K562 (cell line): ENCODE measurements around the gene LHCGR. TPM values are rescaled to one million over a fixed set of nuclear protein-coding genes. Genes with fewer than 3 reads are reported as not detected.

ENCODE experiments used
- ATAC-seq: fragments of 200-7000 bp; cut with Tn5 transposase; 3 replicates; pipeline ENCODE4 v1.9.1; 2020; ENCODE audit warnings: moderate library complexity
- BruUV-seq: library from RNA; stranded (reverse); fragments of 400-500 nt; replicated peaks from 2 replicates; lab custom pipeline; 2021; lab: Mats Ljungman, UMichigan
- CTCF ChIA-PET: fragments of 300-600 bp; formaldehyde crosslinking; extraction: SDS; loops from one replicate; lab custom pipeline; 2021; ENCODE audit warnings: low intra/inter-chr PET ratio; lab: Yijun Ruan, JAX
- POLR2A ChIA-PET: fragments of 300-600, 350-650 bp; sonication (Branson Sonifier 250); formaldehyde crosslinking; extraction: SDS; loops from one replicate; lab custom pipeline; 2021; ENCODE audit warnings: antibody characterized with exemption, inconsistent platforms; lab: Yijun Ruan, JAX
- DNase-seq, 4 experiments: peaks; one replicate each; pipeline versions ENCODE4 v3.0.0 to v3.0.0-alpha.2; 2011 to 2018; ENCODE audit warnings: low spot score in 3 of 4, mixed read lengths in 3 of 4; ENCODE audit errors: extremely low read depth in 1 of 4
- FAIRE-seq: peaks from 2 replicates; lab custom pipeline; 2011; peaks lifted over from hg19 to GRCh38; lab: Jason Lieb, UNC
- H2AFZ ChIP-seq: 2 replicates; pipeline ENCODE4 v1.6.0; 2011; ENCODE audit warnings: low read depth, low read length, control low read depth, inconsistent platforms
- H3K27ac ChIP-seq: fragments of 200-600 bp; 3 replicates; pipeline ENCODE4 v1.8.0; 2011; ENCODE audit warnings: low read depth, mild to moderate bottlenecking, control low read depth, inconsistent platforms, low read length, moderate library complexity, mixed read lengths; ENCODE audit errors: extremely low read depth
- H3K27me3 ChIP-seq, 2 experiments: fragments of 300-600 bp in 1 of 2; 2 replicates in 1 of 2; 3 replicates in 1 of 2; pipeline versions ENCODE4 v1.6.0 to v1.8.0; 2011; ENCODE audit warnings: inconsistent platforms in 2 of 2, low read length in 2 of 2, mild to moderate bottlenecking in 1 of 2, mixed read lengths in 1 of 2, moderate library complexity in 1 of 2; ENCODE audit not compliant: control insufficient read depth in 2 of 2, insufficient read depth in 2 of 2
- H3K36me3 ChIP-seq: fragments of 300-600 bp; 3 replicates; pipeline ENCODE4 v1.8.0; 2011; ENCODE audit warnings: mild to moderate bottlenecking, low read length, inconsistent platforms; ENCODE audit not compliant: control insufficient read depth, insufficient read depth
- H3K4me1 ChIP-seq, 2 experiments: fragments of 200-600 bp in 1 of 2; replicated peaks in 1 of 2; 2 replicates in 1 of 2; 3 replicates in 1 of 2; pipeline versions ENCODE4 v1.5.1 to v1.8.0; 2011; ENCODE audit warnings: inconsistent platforms in 2 of 2, low read length in 2 of 2, mild to moderate bottlenecking in 1 of 2, mixed read lengths in 1 of 2, moderate library complexity in 1 of 2; ENCODE audit not compliant: control insufficient read depth in 2 of 2, insufficient read depth in 2 of 2
- H3K4me2 ChIP-seq: 2 replicates; pipeline ENCODE4 v1.6.1; 2011; ENCODE audit warnings: low read length, control low read depth, inconsistent platforms, mixed read lengths; ENCODE audit not compliant: insufficient read depth
- H3K4me3 ChIP-seq: fragments of 200-600 bp; sonication (generic), shearing (Covaris generic); 2 replicates; pipeline ENCODE4 v1.5.1; 2016; ENCODE audit warnings: control low read depth, inconsistent platforms
- H3K79me2 ChIP-seq: fragments of 200-600 bp; 3 replicates; pipeline ENCODE4 v1.8.0; 2011; ENCODE audit warnings: low read length, inconsistent platforms; ENCODE audit not compliant: control insufficient read depth, insufficient read depth
- H3K9ac ChIP-seq, 2 experiments: 2 replicates each; pipeline versions ENCODE4 v1.6.0 to v1.6.1; 2011; ENCODE audit warnings: low read depth in 2 of 2, low read length in 2 of 2, control low read depth in 1 of 2, inconsistent platforms in 1 of 2, mild to moderate bottlenecking in 1 of 2, mixed read lengths in 1 of 2; ENCODE audit not compliant: insufficient read depth in 1 of 2
- H3K9me1 ChIP-seq: one replicate; pipeline ENCODE4 v1.6.0; 2011; ENCODE audit warnings: inconsistent platforms, mild to moderate bottlenecking, low read length, moderate library complexity; ENCODE audit not compliant: control insufficient read depth, insufficient read depth
- H3K9me3 ChIP-seq: replicated peaks from 2 replicates; pipeline ENCODE4 v1.5.1; 2011; ENCODE audit warnings: low read depth, low read length, inconsistent platforms; ENCODE audit not compliant: control insufficient read depth, insufficient read depth
- H4K20me1 ChIP-seq: replicated peaks from 2 replicates; pipeline ENCODE4 v1.6.1; 2011; ENCODE audit warnings: low read length, inconsistent platforms, mixed read lengths; ENCODE audit not compliant: control insufficient read depth, insufficient read depth
- CCAR2 ChIP-seq: fragments of 200-400 bp; formaldehyde crosslinking; IDR thresholded peaks from 2 replicates; pipeline ENCODE4 v1.6.1; 2017; ENCODE audit warnings: mild to moderate bottlenecking, low read depth, low read length
- FOXJ3 ChIP-seq: sonication (generic); formaldehyde crosslinking; IDR thresholded peaks from 2 replicates; pipeline ENCODE4 v1.4.0; 2020; ENCODE audit warnings: mild to moderate bottlenecking, missing genetic modification reagents
- HOXB6 ChIP-seq: fragments of 250-450 bp; sonication (Bioruptor Pico); IDR thresholded peaks from 2 replicates; pipeline ENCODE4 v1.5.1; 2022; ENCODE audit warnings: mild to moderate bottlenecking, borderline replicate concordance
- PHB2 ChIP-seq: fragments of 450-650 bp; IDR thresholded peaks from 2 replicates; pipeline ENCODE4 v1.6.1; 2017; ENCODE audit warnings: low read depth
- POLR2AphosphoS5 ChIP-seq: IDR thresholded peaks from 2 replicates; pipeline ENCODE4 v1.6.1; 2011; ENCODE audit warnings: mild to moderate bottlenecking, low read depth, low read length, moderate library complexity; ENCODE audit not compliant: control insufficient read depth, insufficient read depth
- RFX1 ChIP-seq: fragments of 450-650 bp; IDR thresholded peaks from 2 replicates; pipeline ENCODE4 v1.6.1; 2016; ENCODE audit warnings: mild to moderate bottlenecking, moderate library complexity
- RFX7 ChIP-seq: fragments of 250-450 bp; sonication (Bioruptor Pico); IDR thresholded peaks from 2 replicates; pipeline ENCODE4 v1.5.1; 2021; ENCODE audit warnings: mild to moderate bottlenecking
- WGBS: fragments of 100-300 bp; shearing (Covaris generic); methylation state at CpG from one replicate; pipeline ENCODE4 v1.1.6; 2016; ENCODE audit warnings: low coverage, mixed read lengths; ENCODE audit not compliant: insufficient coverage; ENCODE audit errors: missing lambda C conversion rate; 5-methylcytosine and 5-hydroxymethylcytosine counted together
- in situ Hi-C: fragments of 300-500 bp; cut with MboI; formaldehyde crosslinking; loops from 4 replicates; pipeline ENCODE4 v1.15.0; 2018; ENCODE audit warnings: inconsistent platforms, mixed read lengths
- intact Hi-C: fragments of 100-400 bp; cut with micrococcal nuclease; formaldehyde crosslinking; loops from 2 replicates; pipeline ENCODE4 v1.14.2; 2022
- polyA plus RNA-seq, 8 experiments: library from polyadenylated mRNA; depleted of rRNA in 4 of 8; stranded (reverse) in 5 of 8; unstranded in 3 of 8; fragments of >200 nt; fragmentation: Nextera tagmentation in 2 of 8; fragmentation: Illumina TruSeq in 1 of 8; extraction: Ambion mirVana in 2 of 8; extraction: Trizol in 1 of 8; gene quantifications; 2 replicates each; pipeline versions ENCODE4 v1.2.1 to v1.2.3, GENCODE V29; 2011 to 2014; ENCODE audit warnings: inconsistent platforms in 1 of 8, missing spikeins in 1 of 8
- total RNA-seq, 7 experiments: library from RNA; depleted of rRNA in 6 of 7; stranded (reverse); fragments of >200 nt in 6 of 7; fragmentation: Illumina TruSeq in 2 of 7; extraction: Trizol in 2 of 7; gene quantifications; 2 replicates each; pipeline versions ENCODE4 v1.2.1 to v1.2.3, GENCODE V29; 2011 to 2021; ENCODE audit warnings: low replicate concordance in 1 of 7
- TF ChIP-seq, protein P1 (sequence below), 2 experiments: fragments of 450-650 bp; IDR thresholded peaks; 2 replicates each; pipeline ENCODE4 v1.6.1; 2018; ENCODE audit warnings: mild to moderate bottlenecking in 2 of 2, low read depth in 1 of 2; ENCODE audit not compliant: partially characterized antibody in 2 of 2

The LHCGR gene
- total and polyA plus RNA-seq, 9 of the 15 experiments (the other 6 are each of a cell fraction or from before 2014, with no cell fraction given): not detected

- BruUV-seq: no TSS peak
- DNase-seq (no peak), ATAC-seq (no peak), FAIRE-seq (no peak)
- intact Hi-C loops (no loop called here), in situ Hi-C loops (no loop called here)
- Histone ChIP-seq H3K4me2 (no peak overlapping the region), H3K9me3 (no peaks in the 10 kb centered on the region), H3K27ac (no peak overlapping the region), H3K9ac (no peak overlapping the region), H3K9me1 (no peaks in the 10 kb centered on the region), H2AFZ (no peak overlapping the region), H3K4me1 (no peaks in the 10 kb centered on the region), H3K79me2 (no peaks in the 10 kb centered on the region), H4K20me1 (no peaks in the 10 kb centered on the region), H3K27me3 (no peaks in the 10 kb centered on the region), H3K4me3 (no peak overlapping the region), H3K36me3 (no peaks in the 10 kb centered on the region)
- ChIA-PET CTCF (no interaction called here), POLR2A (no interaction called here)
- WGBS: 2% methylated on average over 3 of the region's 3 CpGs
- TF ChIP-seq, protein P1, sequence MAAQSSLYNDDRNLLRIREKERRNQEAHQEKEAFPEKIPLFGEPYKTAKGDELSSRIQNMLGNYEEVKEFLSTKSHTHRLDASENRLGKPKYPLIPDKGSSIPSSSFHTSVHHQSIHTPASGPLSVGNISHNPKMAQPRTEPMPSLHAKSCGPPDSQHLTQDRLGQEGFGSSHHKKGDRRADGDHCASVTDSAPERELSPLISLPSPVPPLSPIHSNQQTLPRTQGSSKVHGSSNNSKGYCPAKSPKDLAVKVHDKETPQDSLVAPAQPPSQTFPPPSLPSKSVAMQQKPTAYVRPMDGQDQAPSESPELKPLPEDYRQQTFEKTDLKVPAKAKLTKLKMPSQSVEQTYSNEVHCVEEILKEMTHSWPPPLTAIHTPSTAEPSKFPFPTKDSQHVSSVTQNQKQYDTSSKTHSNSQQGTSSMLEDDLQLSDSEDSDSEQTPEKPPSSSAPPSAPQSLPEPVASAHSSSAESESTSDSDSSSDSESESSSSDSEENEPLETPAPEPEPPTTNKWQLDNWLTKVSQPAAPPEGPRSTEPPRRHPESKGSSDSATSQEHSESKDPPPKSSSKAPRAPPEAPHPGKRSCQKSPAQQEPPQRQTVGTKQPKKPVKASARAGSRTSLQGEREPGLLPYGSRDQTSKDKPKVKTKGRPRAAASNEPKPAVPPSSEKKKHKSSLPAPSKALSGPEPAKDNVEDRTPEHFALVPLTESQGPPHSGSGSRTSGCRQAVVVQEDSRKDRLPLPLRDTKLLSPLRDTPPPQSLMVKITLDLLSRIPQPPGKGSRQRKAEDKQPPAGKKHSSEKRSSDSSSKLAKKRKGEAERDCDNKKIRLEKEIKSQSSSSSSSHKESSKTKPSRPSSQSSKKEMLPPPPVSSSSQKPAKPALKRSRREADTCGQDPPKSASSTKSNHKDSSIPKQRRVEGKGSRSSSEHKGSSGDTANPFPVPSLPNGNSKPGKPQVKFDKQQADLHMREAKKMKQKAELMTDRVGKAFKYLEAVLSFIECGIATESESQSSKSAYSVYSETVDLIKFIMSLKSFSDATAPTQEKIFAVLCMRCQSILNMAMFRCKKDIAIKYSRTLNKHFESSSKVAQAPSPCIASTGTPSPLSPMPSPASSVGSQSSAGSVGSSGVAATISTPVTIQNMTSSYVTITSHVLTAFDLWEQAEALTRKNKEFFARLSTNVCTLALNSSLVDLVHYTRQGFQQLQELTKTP (IDR thresholded peaks at IDR 0.05; ENCODE audit: low read depth in 1 of 2, partially characterized antibody in 2 of 2): no peak
- TF ChIP-seq RFX1 (peak; percentile 71), RFX7 (no peak), PHB2 (no peak), CCAR2 (no peak), FOXJ3 (no peak), HOXB6 (no peak), POLR2AphosphoS5 (no peak)
Measured at GRCh38 chr2:48792030-48792429, 36.5 kb upstream of the LHCGR start.
